OCI-LY7 (cell line): ENCODE measurements around the gene SNHG17.

Experiments used
- EZH2phosphoT487 ChIP-seq: fragments of 200-600 bp; sonication (generic); IDR thresholded peaks from 2 replicates; pipeline ENCODE4 v1.6.1; 2018; ENCODE audit warnings: low read depth, borderline replicate concordance, mild to moderate bottlenecking, mixed run types, antibody characterized with exemption, low read length, moderate library complexity, mixed read lengths
- TF ChIP-seq, protein P1 (sequence below): fragments of 200-600 bp; sonication (generic); conservative IDR thresholded peaks from 2 replicates; pipeline ENCODE4 v1.5.1; 2014; ENCODE audit warnings: mild to moderate bottlenecking, antibody characterized with exemption, low read length, moderate library complexity, mixed read lengths

DNA sequence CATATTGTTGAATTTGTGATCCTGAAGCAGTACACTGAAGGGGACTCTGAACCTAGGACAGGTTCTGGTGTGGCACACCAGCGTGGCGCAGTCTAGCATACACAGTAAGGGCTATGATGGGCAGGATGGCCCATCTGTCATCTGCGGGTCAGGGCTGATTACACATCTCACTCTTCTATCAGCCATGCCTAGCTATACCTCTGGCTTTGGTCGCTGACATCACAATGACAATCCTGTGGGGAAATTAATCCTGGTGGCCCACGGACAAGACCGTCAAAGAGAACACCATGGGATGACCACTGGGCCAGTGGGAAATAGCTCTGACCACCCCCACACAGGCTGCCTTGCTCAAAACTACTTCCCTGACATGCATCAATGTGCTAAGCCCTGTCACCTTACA is 2.8 kb downstream of the SNHG17 start:
- TF ChIP-seq, protein P1, sequence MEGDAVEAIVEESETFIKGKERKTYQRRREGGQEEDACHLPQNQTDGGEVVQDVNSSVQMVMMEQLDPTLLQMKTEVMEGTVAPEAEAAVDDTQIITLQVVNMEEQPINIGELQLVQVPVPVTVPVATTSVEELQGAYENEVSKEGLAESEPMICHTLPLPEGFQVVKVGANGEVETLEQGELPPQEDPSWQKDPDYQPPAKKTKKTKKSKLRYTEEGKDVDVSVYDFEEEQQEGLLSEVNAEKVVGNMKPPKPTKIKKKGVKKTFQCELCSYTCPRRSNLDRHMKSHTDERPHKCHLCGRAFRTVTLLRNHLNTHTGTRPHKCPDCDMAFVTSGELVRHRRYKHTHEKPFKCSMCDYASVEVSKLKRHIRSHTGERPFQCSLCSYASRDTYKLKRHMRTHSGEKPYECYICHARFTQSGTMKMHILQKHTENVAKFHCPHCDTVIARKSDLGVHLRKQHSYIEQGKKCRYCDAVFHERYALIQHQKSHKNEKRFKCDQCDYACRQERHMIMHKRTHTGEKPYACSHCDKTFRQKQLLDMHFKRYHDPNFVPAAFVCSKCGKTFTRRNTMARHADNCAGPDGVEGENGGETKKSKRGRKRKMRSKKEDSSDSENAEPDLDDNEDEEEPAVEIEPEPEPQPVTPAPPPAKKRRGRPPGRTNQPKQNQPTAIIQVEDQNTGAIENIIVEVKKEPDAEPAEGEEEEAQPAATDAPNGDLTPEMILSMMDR = no peak
- no peak for TF ChIP-seq EZH2phosphoT487
